Natural killer cell (primary cell): ENCODE measurements around the gene TRAK1. TPM values are rescaled to one million over a fixed set of nuclear protein-coding genes. Genes with fewer than 3 reads are reported as not detected.

ENCODE experiments used
- ATAC-seq, 3 donors: fragments of 150-1000 bp in 2 of 3; fragments of 200-7000 bp in 1 of 3; cut with Tn5 transposase; 1 replicate in 1 of 3; 2 replicates in 2 of 3; pipeline ENCODE4 v1.10.0; 2021; ENCODE audit warnings: mild to moderate bottlenecking in 2 of 3, moderate library complexity in 2 of 3
- DNase-seq, 2 donors: peaks; one replicate each; pipeline versions ENCODE4 v3.0.0 to v3.0.0-alpha.2; 2013 to 2021; ENCODE audit warnings: mixed read lengths in 1 of 2
- H3K27ac ChIP-seq: one replicate; pipeline ENCODE4 v1.5.1; 2013; ENCODE audit warnings: mild to moderate bottlenecking, low read length
- H3K27me3 ChIP-seq: one replicate; pipeline ENCODE4 v1.6.1; 2013; ENCODE audit warnings: low read length; ENCODE audit not compliant: control insufficient read depth, insufficient read depth
- H3K36me3 ChIP-seq: one replicate; pipeline ENCODE4 v1.6.1; 2013; ENCODE audit warnings: low read length; ENCODE audit not compliant: control insufficient read depth, insufficient read depth
- H3K4me1 ChIP-seq: one replicate; pipeline ENCODE4 v1.6.1; 2013; ENCODE audit warnings: low read length; ENCODE audit not compliant: control insufficient read depth, insufficient read depth
- H3K4me3 ChIP-seq: one replicate; pipeline ENCODE4 v1.5.1; 2013; ENCODE audit warnings: low read length
- H3K9me3 ChIP-seq: one replicate; pipeline ENCODE4 v1.6.1; 2013; ENCODE audit warnings: low read length; ENCODE audit not compliant: control insufficient read depth, insufficient read depth
- H3K27ac Mint-ChIP-seq, 2 donors: one replicate each; pipeline ENCODE4 v1.8.0; 2022; ENCODE audit warnings: mild to moderate bottlenecking in 2 of 2, mixed read lengths in 2 of 2, moderate library complexity in 1 of 2
- H3K27me3 Mint-ChIP-seq, 2 donors: one replicate each; pipeline ENCODE4 v1.8.0; 2022; ENCODE audit warnings: low read depth in 2 of 2, mixed read lengths in 2 of 2
- H3K36me3 Mint-ChIP-seq: one replicate; pipeline ENCODE4 v1.8.0; 2022; ENCODE audit warnings: mixed read lengths
- H3K4me1 Mint-ChIP-seq, 2 donors: one replicate each; pipeline ENCODE4 v1.8.0; 2022; ENCODE audit warnings: mixed read lengths in 2 of 2
- H3K4me3 Mint-ChIP-seq: one replicate; pipeline ENCODE4 v1.8.0; 2022; ENCODE audit warnings: mild to moderate bottlenecking, moderate library complexity, mixed read lengths
- H3K9me3 Mint-ChIP-seq, 2 donors: one replicate each; pipeline ENCODE4 v1.8.0; 2022; ENCODE audit warnings: mixed read lengths in 2 of 2
- CTCF ChIP-seq: fragments of 200-600 bp; IDR thresholded peaks from one replicate; pipeline ENCODE4 v1.8.0; 2022; ENCODE audit warnings: antibody characterized with exemption
- whole genome bisulfite sequencing: methylation state at CpG from one replicate; pipeline ENCODE4 v1.1.7; 2013; ENCODE audit warnings: missing lambda C conversion rate; ENCODE audit not compliant: insufficient coverage; 5-methylcytosine and 5-hydroxymethylcytosine counted together
- intact Hi-C: fragments of 100-400 bp; cut with micrococcal nuclease; formaldehyde crosslinking; loops from one replicate; pipeline ENCODE4 v1.14.2; 2022
- total RNA-seq, 4 donors: library from RNA; stranded (reverse); fragments of 120-200 nt in 1 of 4; gene quantifications; one replicate each; pipeline versions ENCODE4 v1.2.3 to v1.2.4, GENCODE V29; 2013 to 2022

The TRAK1 gene
- total RNA-seq, 3 donors from 2014 or later (not counting 1 experiment from before 2014, with no cell fraction given), result 30.7 to 31.8 (median 31.8) TPM

GRCh38 chr3:42256135-42256819 lies 165.1 kb downstream of the TRAK1 start:
- DNase-seq (no peak), ATAC-seq (no peak)
- H3K4me1 Mint-ChIP-seq, result no peaks in the 10 kb centered on the region
- no peak overlapping the region for H3K4me3 Mint-ChIP-seq
- Histone ChIP-seq H3K4me1 (no peaks in the 10 kb centered on the region), H3K27me3 (peaks cover 1% of the 10 kb centered on the region), H3K27ac (no peak overlapping the region), H3K4me3 (no peak overlapping the region), H3K9me3 (no peaks in the 10 kb centered on the region), H3K36me3 (no peaks in the 10 kb centered on the region)
- H3K9me3 Mint-ChIP-seq, result no peaks in the 10 kb centered on the region
- peaks cover 30 to 35% of the 10 kb centered on the region in 2 donors for H3K27me3 Mint-ChIP-seq
- H3K27ac Mint-ChIP-seq, result no peak overlapping the region
- no peaks in the 10 kb centered on the region for H3K36me3 Mint-ChIP-seq
- 92% methylated on average over 1 of the region's 1 CpG for WGBS
- intact Hi-C loops, result no loop called here
- TF ChIP-seq CTCF, result no peak

- no peak for ATAC-seq
- no peaks in the 10 kb centered on the region for H3K9me3 Mint-ChIP-seq
- no peaks in the 10 kb centered on the region for H3K36me3 Mint-ChIP-seq
- no peak overlapping the region for H3K27ac Mint-ChIP-seq
- DNase-seq, result no peak
- H3K4me3 ChIP-seq, result no peak overlapping the region
- no peak overlapping the region for H3K27ac ChIP-seq
- H3K4me3 Mint-ChIP-seq, result no peak overlapping the region
- no peaks in the 10 kb centered on the region for H3K4me1 ChIP-seq
- intact Hi-C loops, result no loop called here
- no peaks in the 10 kb centered on the region for H3K36me3 ChIP-seq
- no peaks in the 10 kb centered on the region for H3K4me1 Mint-ChIP-seq
- no peaks in the 10 kb centered on the region for H3K9me3 ChIP-seq
- H3K27me3 Mint-ChIP-seq, result peaks cover 30 to 35% of the 10 kb centered on the region in 2 donors
- peaks cover 7% of the 10 kb centered on the region for H3K27me3 ChIP-seq
- WGBS, result 80% methylated on average over 7 of the region's 7 CpGs
- no peak for TF ChIP-seq CTCF
These were observed 165.8 kb downstream of the TRAK1 start for GRCh38 chr3:42257007-42257406.

GRCh38 chr3:42262525-42262924 lies 171.4 kb downstream of the TRAK1 start:
- no peaks in the 10 kb centered on the region for H3K36me3 Mint-ChIP-seq
- ATAC-seq, result no peak
- H3K9me3 ChIP-seq, result no peaks in the 10 kb centered on the region
- H3K4me3 Mint-ChIP-seq, result no peak overlapping the region
- H3K4me1 Mint-ChIP-seq, result no peaks in the 10 kb centered on the region
- no peak for DNase-seq
- no peaks in the 10 kb centered on the region for H3K36me3 ChIP-seq
- H3K27ac ChIP-seq, result no peak overlapping the region
- no peak overlapping the region for H3K4me3 ChIP-seq
- no peak overlapping the region for H3K27ac Mint-ChIP-seq
- WGBS, result 55% methylated on average over 2 of the region's 2 CpGs
- no peaks in the 10 kb centered on the region for H3K9me3 Mint-ChIP-seq
- intact Hi-C loops, result no loop called here
- peaks cover 43 to 63% of the 10 kb centered on the region in 2 donors for H3K27me3 Mint-ChIP-seq
- TF ChIP-seq CTCF, result no peak
- peaks cover 25% of the 10 kb centered on the region for H3K27me3 ChIP-seq
- no peaks in the 10 kb centered on the region for H3K4me1 ChIP-seq
